ENCODE measurements around the gene TMEM129.

Gene TMEM129, protein sequence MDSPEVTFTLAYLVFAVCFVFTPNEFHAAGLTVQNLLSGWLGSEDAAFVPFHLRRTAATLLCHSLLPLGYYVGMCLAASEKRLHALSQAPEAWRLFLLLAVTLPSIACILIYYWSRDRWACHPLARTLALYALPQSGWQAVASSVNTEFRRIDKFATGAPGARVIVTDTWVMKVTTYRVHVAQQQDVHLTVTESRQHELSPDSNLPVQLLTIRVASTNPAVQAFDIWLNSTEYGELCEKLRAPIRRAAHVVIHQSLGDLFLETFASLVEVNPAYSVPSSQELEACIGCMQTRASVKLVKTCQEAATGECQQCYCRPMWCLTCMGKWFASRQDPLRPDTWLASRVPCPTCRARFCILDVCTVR

GRCh38 chr4:1721003-1721665 lies at the start of gene TMEM129, which contains the start of gene TACC3:
TMEM129 (minus strand) TSS chr4:1721323; CDS start chr4:1720837, 486 bp downstream.
TACC3 (plus strand) TSS chr4:1721521; CDS start chr4:1723422, 1,901 bp downstream.
- TF ChIP-seq, protein P1, sequence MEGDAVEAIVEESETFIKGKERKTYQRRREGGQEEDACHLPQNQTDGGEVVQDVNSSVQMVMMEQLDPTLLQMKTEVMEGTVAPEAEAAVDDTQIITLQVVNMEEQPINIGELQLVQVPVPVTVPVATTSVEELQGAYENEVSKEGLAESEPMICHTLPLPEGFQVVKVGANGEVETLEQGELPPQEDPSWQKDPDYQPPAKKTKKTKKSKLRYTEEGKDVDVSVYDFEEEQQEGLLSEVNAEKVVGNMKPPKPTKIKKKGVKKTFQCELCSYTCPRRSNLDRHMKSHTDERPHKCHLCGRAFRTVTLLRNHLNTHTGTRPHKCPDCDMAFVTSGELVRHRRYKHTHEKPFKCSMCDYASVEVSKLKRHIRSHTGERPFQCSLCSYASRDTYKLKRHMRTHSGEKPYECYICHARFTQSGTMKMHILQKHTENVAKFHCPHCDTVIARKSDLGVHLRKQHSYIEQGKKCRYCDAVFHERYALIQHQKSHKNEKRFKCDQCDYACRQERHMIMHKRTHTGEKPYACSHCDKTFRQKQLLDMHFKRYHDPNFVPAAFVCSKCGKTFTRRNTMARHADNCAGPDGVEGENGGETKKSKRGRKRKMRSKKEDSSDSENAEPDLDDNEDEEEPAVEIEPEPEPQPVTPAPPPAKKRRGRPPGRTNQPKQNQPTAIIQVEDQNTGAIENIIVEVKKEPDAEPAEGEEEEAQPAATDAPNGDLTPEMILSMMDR (conservative IDR thresholded peaks at IDR 0.05; ENCODE audit: control insufficient read depth, insufficient read depth, low read depth, low read length) = no peak
- DNase-seq (ENCODE audit: low read depth) = peak; percentile 84
- peak within 1 kb of the TSS; percentile 75 for H3K4me3 ChIP-seq (ENCODE audit: control insufficient read depth, low read depth, low read length)

DNA sequence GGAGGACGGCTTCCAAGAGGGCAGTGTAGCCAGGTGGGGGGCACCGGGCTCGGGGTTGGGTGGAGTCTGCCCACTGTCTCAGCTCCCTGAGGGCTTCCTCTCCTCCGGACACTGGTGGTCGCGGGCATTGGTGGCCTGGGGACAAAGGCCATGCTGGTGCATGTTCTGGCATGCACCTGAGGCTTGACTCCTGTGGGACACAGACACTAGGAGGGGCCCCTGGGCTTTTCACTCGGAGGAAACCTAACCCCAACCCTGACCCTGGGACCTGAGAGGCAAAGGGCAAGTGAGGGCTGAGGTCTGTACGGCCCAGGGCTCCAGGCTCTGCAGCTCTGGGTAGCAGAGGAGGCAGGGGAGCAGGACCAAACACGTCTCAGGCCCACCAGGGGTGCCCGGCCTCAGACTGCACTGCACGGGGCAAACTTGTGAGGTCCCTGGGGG lies 49.7 kb upstream of the TMEM129 start:
- DNase-seq (ENCODE audit: low read depth) = no peak
- TF ChIP-seq, protein P1 (conservative IDR thresholded peaks at IDR 0.05; ENCODE audit: control insufficient read depth, insufficient read depth, low read depth, low read length) = no peak

GRCh38 chr4:1770245-1770644 lies 49.1 kb upstream of the TMEM129 start:
- no peak overlapping the region for H3K4me3 ChIP-seq (ENCODE audit: control insufficient read depth, low read depth, low read length)
- DNase-seq (ENCODE audit: low read depth) = no peak
- TF ChIP-seq, protein P1 (conservative IDR thresholded peaks at IDR 0.05; ENCODE audit: control insufficient read depth, insufficient read depth, low read depth, low read length) = no peak

More for the DNA sequence above, 49.7 kb upstream of the TMEM129 start:
- H3K4me3 ChIP-seq (ENCODE audit: control insufficient read depth, low read depth, low read length) = no peak overlapping the region

GRCh38 chr4:1769692-1770091 lies 48.6 kb upstream of the TMEM129 start:
- TF ChIP-seq, protein P1 (conservative IDR thresholded peaks at IDR 0.05; ENCODE audit: control insufficient read depth, insufficient read depth, low read depth, low read length) = no peak
- H3K4me3 ChIP-seq (ENCODE audit: control insufficient read depth, low read depth, low read length) = no peak overlapping the region
- DNase-seq (ENCODE audit: low read depth) = no peak

- no peak for DNase-seq (ENCODE audit: low read depth)
- TF ChIP-seq, protein P1 (conservative IDR thresholded peaks at IDR 0.05; ENCODE audit: control insufficient read depth, insufficient read depth, low read depth, low read length) = no peak
- no peak overlapping the region for H3K4me3 ChIP-seq (ENCODE audit: control insufficient read depth, low read depth, low read length)
These were observed 47.4 kb upstream of the TMEM129 start for GRCh38 chr4:1768367-1769034.

DNA sequence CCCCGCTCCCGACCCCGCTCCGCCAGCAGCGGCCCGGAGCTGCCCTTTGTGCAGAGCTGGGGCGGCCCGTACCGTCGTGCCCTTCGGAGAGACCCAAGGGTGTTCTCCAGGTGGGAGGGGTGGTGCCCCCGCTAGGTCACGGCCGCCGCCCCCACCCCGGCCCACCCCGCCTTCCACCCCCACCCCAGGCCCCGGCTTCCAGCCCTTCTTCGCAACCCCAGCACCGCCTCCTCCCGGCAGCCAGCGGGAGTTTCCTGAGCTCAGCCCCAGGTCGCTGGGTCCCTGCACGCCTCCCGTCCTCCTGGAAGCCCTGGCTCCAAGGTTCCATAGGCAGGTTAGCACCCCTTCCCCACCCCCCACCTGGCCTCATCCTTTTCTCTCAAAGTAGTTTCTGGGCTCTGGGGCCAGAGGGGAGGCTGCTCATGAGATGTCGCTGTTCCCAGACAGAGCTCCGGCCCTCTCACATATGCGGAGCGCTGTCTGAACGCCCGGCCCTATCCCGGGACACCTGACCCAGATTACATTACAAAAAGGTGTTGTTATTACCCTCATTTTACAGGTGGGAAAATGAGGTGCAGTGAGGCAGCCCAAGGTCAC lies 46.7 kb upstream of the TMEM129 start:
- peak; percentile 20 for DNase-seq (ENCODE audit: low read depth)
- H3K4me3 ChIP-seq (ENCODE audit: control insufficient read depth, low read depth, low read length) = peak overlapping the region; percentile 7

More for the DNA sequence above, 46.7 kb upstream of the TMEM129 start:
- TF ChIP-seq, protein P1 (conservative IDR thresholded peaks at IDR 0.05; ENCODE audit: control insufficient read depth, insufficient read depth, low read depth, low read length) = peak; percentile 38

Measured in fibroblast of mammary gland (primary cell).